HG03175 (cell line): ENCODE measurements around the gene SEMA3B.
"Not testable (repeated sequence)": the region's sequence is repeated elsewhere in the genome, so short reads cannot be mapped to it uniquely, and the experiment has no call there.

ENCODE experiments used
- ATAC-seq: cut with Tn5 transposase; IDR thresholded peaks from one replicate; pipeline ENCODE4 v1.9.1; 2021; ENCODE audit warnings: mild to moderate bottlenecking, moderate library complexity; ENCODE audit not compliant: unreplicated experiment

SEMA3B gene

GRCh38 chr3:50271314-50271936, 2.5 kb downstream of the SEMA3B start:
- no peak for ATAC-seq

GRCh38 chr3:50272538-50272910, 3.6 kb downstream of the SEMA3B start:
- ATAC-seq = not testable (repeated sequence)

- peak; percentile 82 for ATAC-seq
These were observed 4.2 kb downstream of the SEMA3B start for GRCh38 chr3:50272911-50273688.

- ATAC-seq = no peak
These were observed 4.7 kb downstream of the SEMA3B start for GRCh38 chr3:50273689-50274065.

GRCh38 chr3:50274371-50275104, 5.6 kb downstream of the SEMA3B start:
- no peak for ATAC-seq

GRCh38 chr3:50275141-50275995, 6.4 kb downstream of the SEMA3B start:
- no peak for ATAC-seq

- no peak for ATAC-seq
These were observed 7.2 kb downstream of the SEMA3B start for GRCh38 chr3:50275996-50276761.

- no peak for ATAC-seq
These were observed 7.8 kb downstream of the SEMA3B start for GRCh38 chr3:50276762-50277101.

- ATAC-seq = no peak
These were observed 9.4 kb downstream of the SEMA3B start for GRCh38 chr3:50278123-50278879.

- no peak for ATAC-seq
These were observed 9.9 kb downstream of the SEMA3B start, which contains the start of gene LSMEM2 for GRCh38 chr3:50278880-50279224. TSS of gene LSMEM2 (plus strand) at chr3:50279087. CDS start at chr3:50279114, 27 bp downstream.

- no peak for ATAC-seq
These were observed 10.5 kb downstream of the SEMA3B start for GRCh38 chr3:50279255-50280016.

GRCh38 chr3:50284121-50284520, 15.2 kb downstream of the SEMA3B start:
- ATAC-seq = not testable (repeated sequence)

GRCh38 chr3:50286322-50287227, 17.6 kb downstream of the SEMA3B start:
- no peak for ATAC-seq

GRCh38 chr3:50287262-50287661, 18.3 kb downstream of the SEMA3B start:
- no peak for ATAC-seq

GRCh38 chr3:50288387-50289007, 19.6 kb downstream of the SEMA3B start:
- ATAC-seq = no peak

- ATAC-seq = no peak
These were observed 20.2 kb downstream of the SEMA3B start for GRCh38 chr3:50289130-50289529.

GRCh38 chr3:50290161-50290641, 21.3 kb downstream of the SEMA3B start:
- no peak for ATAC-seq
